ENCODE data around the gene HARBI1.

DNA sequence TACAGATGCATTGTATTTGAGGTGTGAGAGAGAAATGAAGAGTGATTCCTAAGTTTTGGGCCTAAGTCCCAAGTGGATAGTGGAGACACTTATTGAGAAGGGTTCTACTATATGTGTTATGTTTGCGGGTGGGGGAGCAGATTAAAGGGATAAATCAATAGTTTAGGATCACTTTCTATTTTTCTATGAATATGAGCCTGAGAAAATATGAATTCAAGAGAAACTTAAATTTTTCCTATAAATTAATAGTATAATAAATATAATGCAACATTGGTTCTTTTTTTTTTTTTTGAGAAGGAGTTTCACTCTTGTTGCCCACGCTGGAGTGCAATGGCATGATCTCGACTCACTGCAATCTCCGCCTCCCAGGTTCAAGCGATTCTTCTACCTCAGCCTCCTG lies 54.5 kb downstream of the HARBI1 start:
- TF ChIP-seq, protein P1, sequence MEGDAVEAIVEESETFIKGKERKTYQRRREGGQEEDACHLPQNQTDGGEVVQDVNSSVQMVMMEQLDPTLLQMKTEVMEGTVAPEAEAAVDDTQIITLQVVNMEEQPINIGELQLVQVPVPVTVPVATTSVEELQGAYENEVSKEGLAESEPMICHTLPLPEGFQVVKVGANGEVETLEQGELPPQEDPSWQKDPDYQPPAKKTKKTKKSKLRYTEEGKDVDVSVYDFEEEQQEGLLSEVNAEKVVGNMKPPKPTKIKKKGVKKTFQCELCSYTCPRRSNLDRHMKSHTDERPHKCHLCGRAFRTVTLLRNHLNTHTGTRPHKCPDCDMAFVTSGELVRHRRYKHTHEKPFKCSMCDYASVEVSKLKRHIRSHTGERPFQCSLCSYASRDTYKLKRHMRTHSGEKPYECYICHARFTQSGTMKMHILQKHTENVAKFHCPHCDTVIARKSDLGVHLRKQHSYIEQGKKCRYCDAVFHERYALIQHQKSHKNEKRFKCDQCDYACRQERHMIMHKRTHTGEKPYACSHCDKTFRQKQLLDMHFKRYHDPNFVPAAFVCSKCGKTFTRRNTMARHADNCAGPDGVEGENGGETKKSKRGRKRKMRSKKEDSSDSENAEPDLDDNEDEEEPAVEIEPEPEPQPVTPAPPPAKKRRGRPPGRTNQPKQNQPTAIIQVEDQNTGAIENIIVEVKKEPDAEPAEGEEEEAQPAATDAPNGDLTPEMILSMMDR (conservative IDR thresholded peaks at IDR 0.05 in 1 of 2, IDR thresholded peaks at IDR 0.05 in 1 of 2; ENCODE audit: extremely low read depth in 1 of 2, insufficient read depth in 1 of 2, low read depth in 1 of 2, low read length in 2 of 2), result no peak
- TF ChIP-seq EZH2 (IDR thresholded peaks at IDR 0.05; ENCODE audit: borderline replicate concordance, low read length), result no peak
